Measurements from ENCODE around the gene GLYATL1.
"Not testable (repeated sequence)": the region's sequence is repeated elsewhere in the genome, so short reads cannot be mapped to it uniquely, and the experiment has no call there.

The GLYATL1 gene

DNA sequence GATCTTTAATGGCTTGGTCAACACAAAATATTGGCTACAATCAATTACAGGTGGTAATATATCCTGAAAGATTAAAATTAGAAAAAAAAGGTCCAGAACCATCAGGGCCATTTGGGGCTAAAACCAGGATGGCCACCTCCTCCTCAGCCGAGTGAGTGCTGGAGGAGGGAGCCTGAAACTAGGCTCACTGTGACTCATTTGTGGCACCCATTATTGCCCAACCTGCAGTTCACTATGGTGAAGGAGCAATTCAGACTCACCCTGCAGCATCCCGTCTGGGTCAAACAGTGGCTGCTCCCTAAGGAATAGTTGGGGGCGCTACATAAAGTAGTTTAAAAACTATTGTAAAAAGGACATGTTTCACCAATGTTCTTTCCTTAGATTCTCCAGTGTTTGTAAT is 60.7 kb downstream of the GLYATL1 start:
- DNase-seq: no peak

DNA sequence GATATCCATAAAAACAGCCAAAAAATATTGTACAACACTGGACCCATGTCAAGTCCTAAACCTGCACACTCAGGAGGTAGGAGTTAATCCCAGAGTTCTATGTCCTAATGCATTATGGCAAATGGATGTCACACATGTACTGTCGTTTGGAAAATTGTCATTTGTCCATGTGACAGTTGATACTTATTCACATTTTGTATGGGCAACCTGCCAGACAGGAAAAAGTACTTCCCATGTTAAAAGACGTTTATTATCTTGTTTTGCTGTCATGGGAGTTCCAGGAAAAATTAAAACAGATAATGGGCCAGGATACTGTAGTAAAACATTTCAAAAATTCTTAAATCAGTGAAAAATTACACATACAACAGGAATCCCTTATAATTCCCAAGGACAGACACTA is 62.7 kb downstream of the GLYATL1 start:
- not testable (repeated sequence) for DNase-seq

All from NCI-H2107 (cell line).